Heart left ventricle (tissue), 13 donors: Measurements from ENCODE around the gene KDM5B.

Experiments used
- POLR2A ChIP-seq, 2 donors: fragments of 450-650 bp; IDR thresholded peaks; one replicate each; pipeline ENCODE4 v1.6.1; 2017; ENCODE audit warnings: antibody characterized with exemption in 2 of 2, mild to moderate bottlenecking in 2 of 2, moderate library complexity in 2 of 2
- TF ChIP-seq, protein P1 (sequence below), 12 donors: fragments of 200-600 bp; sonication (generic) in 4 of 12; IDR thresholded peaks; one replicate each; pipeline versions ENCODE4 v1.5.0 to v1.8.0; 2018 to 2022; ENCODE audit warnings: antibody characterized with exemption in 12 of 12, mild to moderate bottlenecking in 5 of 12
- donor health status: ischemic (EF 13 %, LVEDD 7.1; RV severe dilation, severe dysfunction).
- donor health status: DM: no; HTN: yes; CAD: no.
- donor health status: DM: no; HTN: no; CAD: no.
- donor health status: ischemic (EF 25% LVEDD 6.9; RV normal size, moderate dysfunction).
- donor health status: ischemic (EF 25% LVEDD 5.7; RV mildly dilated, moderate dysfunction).
- donor health status: ischemic (EF 35%, LVEDD 5.7; RV mildly dilated, moderate dysfunction).
- donor health status: nonischemic (EF 11% LVEDD 7.7; RV severe dilation, severe dysfunction).
- donor health status: DM: yes; HTN: yes; CAD: no.
- donor health status: PGD.
- donor health status: ischemic (EF 29% LVEDD 5.4; RV normal size, mild dysfunction).
- donor health status: nonischemic (EF 23%, LVEDD 6.1; RV moderate dilation, normal function).

DNA sequence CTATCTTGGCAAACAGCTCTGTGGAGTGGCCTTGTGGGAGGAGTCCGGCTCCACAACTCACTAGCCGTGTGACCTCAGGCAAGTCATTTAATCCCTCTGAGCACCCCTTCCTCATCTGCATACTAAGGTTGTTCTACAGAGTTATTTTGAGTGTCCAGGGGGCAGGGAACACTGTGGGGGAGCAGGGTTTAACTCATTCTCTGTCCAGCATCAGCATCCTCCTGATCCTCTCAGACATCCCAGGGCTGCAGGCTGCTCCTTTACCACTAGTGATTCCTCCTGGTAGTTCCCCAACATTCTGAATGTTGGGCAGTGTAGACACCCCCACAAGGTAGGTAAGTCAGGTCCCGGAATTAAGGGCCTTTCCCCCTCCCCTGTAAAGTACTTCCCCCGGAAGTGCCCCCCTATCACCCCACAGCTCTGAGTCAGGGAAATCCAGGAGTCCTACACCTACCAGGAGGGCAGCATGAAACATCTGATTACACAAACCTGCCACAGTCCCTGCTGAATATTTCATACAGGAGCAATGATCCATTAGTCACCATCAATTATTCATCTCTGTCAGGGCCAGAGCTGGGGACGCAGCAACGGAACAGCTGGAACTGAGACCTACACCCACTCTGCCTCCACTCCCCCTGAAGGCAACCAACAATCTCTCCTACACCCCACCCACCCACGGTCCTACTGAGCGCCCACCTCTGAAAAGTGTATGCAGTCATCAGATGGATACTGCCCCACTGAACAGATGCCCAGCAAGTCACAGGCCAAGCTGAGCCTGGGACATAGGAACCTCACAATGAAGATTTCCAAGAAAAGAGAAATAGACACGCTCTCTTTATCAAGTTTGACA lies 118.5 kb downstream of the KDM5B start:
- TF ChIP-seq, protein P1, sequence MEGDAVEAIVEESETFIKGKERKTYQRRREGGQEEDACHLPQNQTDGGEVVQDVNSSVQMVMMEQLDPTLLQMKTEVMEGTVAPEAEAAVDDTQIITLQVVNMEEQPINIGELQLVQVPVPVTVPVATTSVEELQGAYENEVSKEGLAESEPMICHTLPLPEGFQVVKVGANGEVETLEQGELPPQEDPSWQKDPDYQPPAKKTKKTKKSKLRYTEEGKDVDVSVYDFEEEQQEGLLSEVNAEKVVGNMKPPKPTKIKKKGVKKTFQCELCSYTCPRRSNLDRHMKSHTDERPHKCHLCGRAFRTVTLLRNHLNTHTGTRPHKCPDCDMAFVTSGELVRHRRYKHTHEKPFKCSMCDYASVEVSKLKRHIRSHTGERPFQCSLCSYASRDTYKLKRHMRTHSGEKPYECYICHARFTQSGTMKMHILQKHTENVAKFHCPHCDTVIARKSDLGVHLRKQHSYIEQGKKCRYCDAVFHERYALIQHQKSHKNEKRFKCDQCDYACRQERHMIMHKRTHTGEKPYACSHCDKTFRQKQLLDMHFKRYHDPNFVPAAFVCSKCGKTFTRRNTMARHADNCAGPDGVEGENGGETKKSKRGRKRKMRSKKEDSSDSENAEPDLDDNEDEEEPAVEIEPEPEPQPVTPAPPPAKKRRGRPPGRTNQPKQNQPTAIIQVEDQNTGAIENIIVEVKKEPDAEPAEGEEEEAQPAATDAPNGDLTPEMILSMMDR (IDR thresholded peaks at IDR 0.05): no peak
- TF ChIP-seq POLR2A (IDR thresholded peaks at IDR 0.05): no peak
